Prostate gland (tissue), 2 donors: ENCODE measurements around the gene CD69.

ENCODE experiments used
- POLR2A ChIP-seq: fragments of 450-650 bp; IDR thresholded peaks from one replicate; pipeline ENCODE4 v1.6.1; 2016; ENCODE audit warnings: antibody characterized with exemption, mild to moderate bottlenecking
- TF ChIP-seq, protein P1 (sequence below), 4 experiments: fragments of 200-600 bp in 2 of 4; fragments of 450-650 bp in 2 of 4; sonication (generic) in 2 of 4; IDR thresholded peaks; 1 replicate in 3 of 4; 2 replicates in 1 of 4; pipeline ENCODE4 v1.5.1; 2016 to 2019; ENCODE audit warnings: antibody characterized with exemption in 4 of 4, mild to moderate bottlenecking in 2 of 4, moderate library complexity in 2 of 4

DNA sequence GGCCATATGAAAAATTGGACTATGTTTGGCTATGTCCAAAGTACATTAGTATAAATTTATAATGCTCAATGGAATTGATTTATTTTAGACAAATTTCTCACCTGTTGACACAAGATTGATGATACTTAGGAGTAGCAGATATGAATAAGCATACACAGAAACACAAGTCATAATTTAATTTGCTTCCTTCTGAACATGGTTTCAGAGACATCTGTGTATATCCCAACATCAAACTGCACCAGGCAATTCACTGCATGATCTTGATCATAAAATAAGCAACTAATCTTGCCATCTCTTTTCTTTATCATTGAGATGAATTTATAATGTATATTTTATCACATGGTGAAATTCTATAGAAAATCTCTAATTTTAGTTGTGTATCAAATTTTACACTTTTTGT lies 31.6 kb downstream of the CD69 start:
- TF ChIP-seq POLR2A = no peak
- TF ChIP-seq, protein P1, sequence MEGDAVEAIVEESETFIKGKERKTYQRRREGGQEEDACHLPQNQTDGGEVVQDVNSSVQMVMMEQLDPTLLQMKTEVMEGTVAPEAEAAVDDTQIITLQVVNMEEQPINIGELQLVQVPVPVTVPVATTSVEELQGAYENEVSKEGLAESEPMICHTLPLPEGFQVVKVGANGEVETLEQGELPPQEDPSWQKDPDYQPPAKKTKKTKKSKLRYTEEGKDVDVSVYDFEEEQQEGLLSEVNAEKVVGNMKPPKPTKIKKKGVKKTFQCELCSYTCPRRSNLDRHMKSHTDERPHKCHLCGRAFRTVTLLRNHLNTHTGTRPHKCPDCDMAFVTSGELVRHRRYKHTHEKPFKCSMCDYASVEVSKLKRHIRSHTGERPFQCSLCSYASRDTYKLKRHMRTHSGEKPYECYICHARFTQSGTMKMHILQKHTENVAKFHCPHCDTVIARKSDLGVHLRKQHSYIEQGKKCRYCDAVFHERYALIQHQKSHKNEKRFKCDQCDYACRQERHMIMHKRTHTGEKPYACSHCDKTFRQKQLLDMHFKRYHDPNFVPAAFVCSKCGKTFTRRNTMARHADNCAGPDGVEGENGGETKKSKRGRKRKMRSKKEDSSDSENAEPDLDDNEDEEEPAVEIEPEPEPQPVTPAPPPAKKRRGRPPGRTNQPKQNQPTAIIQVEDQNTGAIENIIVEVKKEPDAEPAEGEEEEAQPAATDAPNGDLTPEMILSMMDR (IDR thresholded peaks at IDR 0.05) = no peak
